ENCODE data around the gene ACSBG1. TPM values are rescaled to one million over a fixed set of nuclear protein-coding genes. Genes with fewer than 3 reads are reported as not detected.

The ACSBG1 gene
- polyA plus RNA-seq, 1 donor from 2014 or later = 0.32 TPM

GRCh38 chr15:78157203-78157602 is 77.2 kb downstream of the ACSBG1 start:
- H3K79me2 ChIP-seq (replicated peaks; ENCODE audit: insufficient read depth, low read length) = peaks cover 15% of the 10 kb centered on the region
- TF ChIP-seq EP300 (conservative IDR thresholded peaks at IDR 0.05; ENCODE audit: poor library complexity, severe bottlenecking) = no peak
- TF ChIP-seq TAF1 (IDR thresholded peaks at IDR 0.05; ENCODE audit: low read depth) = no peak
- TF ChIP-seq, protein P1, sequence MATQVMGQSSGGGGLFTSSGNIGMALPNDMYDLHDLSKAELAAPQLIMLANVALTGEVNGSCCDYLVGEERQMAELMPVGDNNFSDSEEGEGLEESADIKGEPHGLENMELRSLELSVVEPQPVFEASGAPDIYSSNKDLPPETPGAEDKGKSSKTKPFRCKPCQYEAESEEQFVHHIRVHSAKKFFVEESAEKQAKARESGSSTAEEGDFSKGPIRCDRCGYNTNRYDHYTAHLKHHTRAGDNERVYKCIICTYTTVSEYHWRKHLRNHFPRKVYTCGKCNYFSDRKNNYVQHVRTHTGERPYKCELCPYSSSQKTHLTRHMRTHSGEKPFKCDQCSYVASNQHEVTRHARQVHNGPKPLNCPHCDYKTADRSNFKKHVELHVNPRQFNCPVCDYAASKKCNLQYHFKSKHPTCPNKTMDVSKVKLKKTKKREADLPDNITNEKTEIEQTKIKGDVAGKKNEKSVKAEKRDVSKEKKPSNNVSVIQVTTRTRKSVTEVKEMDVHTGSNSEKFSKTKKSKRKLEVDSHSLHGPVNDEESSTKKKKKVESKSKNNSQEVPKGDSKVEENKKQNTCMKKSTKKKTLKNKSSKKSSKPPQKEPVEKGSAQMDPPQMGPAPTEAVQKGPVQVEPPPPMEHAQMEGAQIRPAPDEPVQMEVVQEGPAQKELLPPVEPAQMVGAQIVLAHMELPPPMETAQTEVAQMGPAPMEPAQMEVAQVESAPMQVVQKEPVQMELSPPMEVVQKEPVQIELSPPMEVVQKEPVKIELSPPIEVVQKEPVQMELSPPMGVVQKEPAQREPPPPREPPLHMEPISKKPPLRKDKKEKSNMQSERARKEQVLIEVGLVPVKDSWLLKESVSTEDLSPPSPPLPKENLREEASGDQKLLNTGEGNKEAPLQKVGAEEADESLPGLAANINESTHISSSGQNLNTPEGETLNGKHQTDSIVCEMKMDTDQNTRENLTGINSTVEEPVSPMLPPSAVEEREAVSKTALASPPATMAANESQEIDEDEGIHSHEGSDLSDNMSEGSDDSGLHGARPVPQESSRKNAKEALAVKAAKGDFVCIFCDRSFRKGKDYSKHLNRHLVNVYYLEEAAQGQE (IDR thresholded peaks at IDR 0.05; ENCODE audit: borderline replicate concordance) = no peak
- no peak for TF ChIP-seq MXI1 (conservative IDR thresholded peaks at IDR 0.05; ENCODE audit: poor library complexity, severe bottlenecking)
- no peak for TF ChIP-seq POLR2AphosphoS5 (IDR thresholded peaks at IDR 0.05)
- no peak for TF ChIP-seq SMC3 (conservative IDR thresholded peaks at IDR 0.05; ENCODE audit: poor library complexity)
- no peak for TF ChIP-seq EZH2 (IDR thresholded peaks at IDR 0.05; ENCODE audit: borderline replicate concordance, insufficient read depth, low read length, poor library complexity, severe bottlenecking)
- TF ChIP-seq CTCF (IDR thresholded peaks at IDR 0.05; ENCODE audit: poor library complexity, severe bottlenecking) = no peak
- no peak for TF ChIP-seq RAD21 (conservative IDR thresholded peaks at IDR 0.05)
- H3K27me3 ChIP-seq (ENCODE audit: insufficient read depth, low read depth, low read length) = no peaks in the 10 kb centered on the region
- no peak overlapping the region for H3K4me3 ChIP-seq (ENCODE audit: low read length)
- H3K4me2 ChIP-seq (ENCODE audit: low read length) = no peak overlapping the region
- no peak overlapping the region for H3K27ac ChIP-seq (ENCODE audit: low read length)
- H2AFZ ChIP-seq (ENCODE audit: low read depth, low read length) = no peak overlapping the region
- H3K9ac ChIP-seq (ENCODE audit: low read length) = no peak overlapping the region
- H3K36me3 ChIP-seq (ENCODE audit: insufficient read depth, low read length) = peaks cover 11% of the 10 kb centered on the region
- no peaks in the 10 kb centered on the region for H3F3A ChIP-seq (ENCODE audit: insufficient read depth, low read length, poor library complexity, severe bottlenecking)
- no peaks in the 10 kb centered on the region for H3K9me3 ChIP-seq (ENCODE audit: low read length)
- H3K9me2 ChIP-seq (ENCODE audit: insufficient read depth, low read length) = no peaks in the 10 kb centered on the region
- H4K20me1 ChIP-seq (ENCODE audit: insufficient read depth) = no peaks in the 10 kb centered on the region

- Histone ChIP-seq H3F3A (ENCODE audit: insufficient read depth, low read length, poor library complexity, severe bottlenecking) (no peaks in the 10 kb centered on the region), H2AFZ (ENCODE audit: low read depth, low read length) (no peak overlapping the region), H3K27ac (ENCODE audit: low read length) (no peak overlapping the region), H3K9ac (ENCODE audit: low read length) (no peak overlapping the region), H3K4me2 (ENCODE audit: low read length) (no peak overlapping the region), H3K9me2 (ENCODE audit: insufficient read depth, low read length) (no peaks in the 10 kb centered on the region), H3K79me2 (replicated peaks; ENCODE audit: insufficient read depth, low read length) (peaks cover 15% of the 10 kb centered on the region), H3K27me3 (ENCODE audit: insufficient read depth, low read depth, low read length) (no peaks in the 10 kb centered on the region), H3K36me3 (ENCODE audit: insufficient read depth, low read length) (peaks cover 11% of the 10 kb centered on the region), H3K4me3 (ENCODE audit: low read length) (no peak overlapping the region), H4K20me1 (ENCODE audit: insufficient read depth) (no peaks in the 10 kb centered on the region), H3K9me3 (ENCODE audit: low read length) (no peaks in the 10 kb centered on the region)
- TF ChIP-seq SMC3 (conservative IDR thresholded peaks at IDR 0.05; ENCODE audit: poor library complexity) (no peak), TAF1 (IDR thresholded peaks at IDR 0.05; ENCODE audit: low read depth) (no peak), RAD21 (conservative IDR thresholded peaks at IDR 0.05) (no peak), CTCF (IDR thresholded peaks at IDR 0.05; ENCODE audit: poor library complexity, severe bottlenecking) (no peak), POLR2AphosphoS5 (IDR thresholded peaks at IDR 0.05) (no peak), EP300 (conservative IDR thresholded peaks at IDR 0.05; ENCODE audit: poor library complexity, severe bottlenecking) (no peak), EZH2 (IDR thresholded peaks at IDR 0.05; ENCODE audit: borderline replicate concordance, insufficient read depth, low read length, poor library complexity, severe bottlenecking) (no peak), MXI1 (conservative IDR thresholded peaks at IDR 0.05; ENCODE audit: poor library complexity, severe bottlenecking) (no peak)
- TF ChIP-seq, protein P1 (IDR thresholded peaks at IDR 0.05; ENCODE audit: borderline replicate concordance) = no peak
Observed at GRCh38 chr15:78156653-78157052, 77.7 kb downstream of the ACSBG1 start.
